ENCODE results near the gene SPP1.

SPP1 gene

DNA sequence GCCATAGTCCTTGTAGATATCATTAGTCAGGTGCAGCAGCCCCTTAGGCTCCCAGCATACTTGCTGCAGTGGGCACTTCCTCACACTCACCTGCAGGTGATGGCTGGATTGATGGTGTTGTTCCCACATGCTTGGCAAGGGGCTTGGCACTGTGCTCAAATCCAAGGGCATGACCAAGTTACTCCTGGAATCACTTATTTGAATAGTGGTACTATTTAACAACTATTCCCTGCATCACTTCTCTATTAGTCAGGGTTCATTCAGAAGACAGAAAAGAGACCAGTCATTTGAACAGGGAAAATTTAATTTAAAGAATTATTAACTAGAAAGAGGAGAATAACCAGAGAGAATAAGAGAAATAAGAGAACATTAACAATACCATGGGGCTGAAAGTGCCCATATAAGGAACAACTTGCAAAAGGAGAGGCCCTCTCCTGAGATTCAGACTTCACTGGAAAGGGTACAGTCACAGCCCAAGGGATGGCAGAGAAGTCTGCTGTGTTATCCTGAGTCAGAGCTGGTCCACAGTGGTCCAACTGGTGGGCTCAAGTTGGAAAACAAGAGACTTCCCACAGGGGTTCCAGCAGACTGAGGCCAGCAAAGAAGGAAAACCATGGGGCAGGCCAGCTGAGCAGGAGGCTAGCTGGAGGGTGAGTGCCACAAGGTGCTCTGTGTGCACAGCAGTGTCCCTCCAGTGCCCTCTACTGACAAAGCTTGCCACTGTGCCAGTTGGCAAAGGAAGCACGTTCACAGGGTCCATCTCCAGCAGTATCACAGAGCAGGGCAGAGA is 9.8 kb downstream of the SPP1 start:
- Histone ChIP-seq H4K91ac (ENCODE audit: low read depth, low read length, poor library complexity) (no peak overlapping the region), H3K9ac (ENCODE audit: low read depth, low read length, poor library complexity) (no peak overlapping the region), H2BK120ac (ENCODE audit: low read depth, low read length) (no peak overlapping the region), H3K14ac (ENCODE audit: low read length) (no peak overlapping the region), H3K4me3 (ENCODE audit: low read length in 2 of 2) (no peak overlapping the region), H2BK15ac (ENCODE audit: low read length) (no peak overlapping the region), H3K4me1 (ENCODE audit: control insufficient read depth in 2 of 2, insufficient read depth in 1 of 2, low read depth in 1 of 2, low read length in 2 of 2) (peaks cover 0 to 1% of the 10 kb centered on the region in 2 donors), H3K27ac (replicated peaks; ENCODE audit: low read length) (no peak overlapping the region), H2BK12ac (ENCODE audit: low read length) (no peak overlapping the region), H3K4me2 (ENCODE audit: insufficient read depth, low read length, poor library complexity, severe bottlenecking) (no peak overlapping the region), H3K27me3 (ENCODE audit: control insufficient read depth in 3 of 3, insufficient read depth in 3 of 3, low read depth in 1 of 3, low read length in 3 of 3) (no peaks in the 10 kb centered on the region), H3K4ac (ENCODE audit: low read length) (no peak overlapping the region), H2AFZ (ENCODE audit: low read length) (no peak overlapping the region), H3K36me3 (replicated peaks in 1 of 2; ENCODE audit: control insufficient read depth in 2 of 2, insufficient read depth in 2 of 2, low read length in 2 of 2) (no peaks in the 10 kb centered on the region), H3K18ac (ENCODE audit: low read length) (no peak overlapping the region), H2BK5ac (ENCODE audit: low read length) (no peak overlapping the region), H4K8ac (ENCODE audit: low read depth, low read length) (no peak overlapping the region), H3K79me1 (ENCODE audit: low read depth, low read length) (no peaks in the 10 kb centered on the region), H3K9me3 (replicated peaks in 1 of 2; ENCODE audit: control insufficient read depth in 2 of 2, insufficient read depth in 1 of 2, low read depth in 1 of 2, low read length in 2 of 2) (peaks cover 0 to 2% of the 10 kb centered on the region in 2 donors), H2AK5ac (ENCODE audit: low read depth, low read length) (no peak overlapping the region), H3K23ac (ENCODE audit: low read depth, low read length, poor library complexity) (no peak overlapping the region)
- DNase-seq (ENCODE audit: low spot score), result no peak
- no CpG with 5 or more reads among the region's 1 CpG for WGBS, 2 donors (ENCODE audit: extremely low coverage in 2 of 2, insufficient read length in 2 of 2, insufficient replicate concordance in 1 of 2)

DNA sequence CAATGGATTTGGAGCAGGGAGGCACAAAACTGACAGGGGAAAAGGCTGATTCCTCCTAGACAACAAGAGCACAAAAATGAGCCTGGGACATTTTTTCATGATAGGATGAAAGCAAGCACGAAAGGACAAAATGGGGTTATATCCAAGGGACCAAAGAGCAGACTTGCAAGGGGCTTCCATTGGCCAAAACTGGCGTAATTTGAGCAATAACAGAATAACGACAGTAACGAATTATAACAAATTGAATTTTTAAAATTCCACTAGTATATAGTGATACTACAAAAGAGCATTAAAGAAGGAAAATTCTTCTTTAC is 10.3 kb downstream of the SPP1 start:
- Histone ChIP-seq H3K27ac (replicated peaks; ENCODE audit: low read length) (no peak overlapping the region), H3K9ac (ENCODE audit: low read depth, low read length, poor library complexity) (no peak overlapping the region), H3K14ac (ENCODE audit: low read length) (no peak overlapping the region), H3K36me3 (replicated peaks in 1 of 2; ENCODE audit: control insufficient read depth in 2 of 2, insufficient read depth in 2 of 2, low read length in 2 of 2) (no peaks in the 10 kb centered on the region), H3K18ac (ENCODE audit: low read length) (no peak overlapping the region), H2BK5ac (ENCODE audit: low read length) (no peak overlapping the region), H2BK12ac (ENCODE audit: low read length) (no peak overlapping the region), H2BK120ac (ENCODE audit: low read depth, low read length) (no peak overlapping the region), H2AFZ (ENCODE audit: low read length) (no peak overlapping the region), H4K8ac (ENCODE audit: low read depth, low read length) (no peak overlapping the region), H3K27me3 (ENCODE audit: control insufficient read depth in 3 of 3, insufficient read depth in 3 of 3, low read depth in 1 of 3, low read length in 3 of 3) (no peaks in the 10 kb centered on the region), H3K9me3 (replicated peaks in 1 of 2; ENCODE audit: control insufficient read depth in 2 of 2, insufficient read depth in 1 of 2, low read depth in 1 of 2, low read length in 2 of 2) (peaks cover 0 to 2% of the 10 kb centered on the region in 2 donors), H3K4me2 (ENCODE audit: insufficient read depth, low read length, poor library complexity, severe bottlenecking) (no peak overlapping the region), H3K23ac (ENCODE audit: low read depth, low read length, poor library complexity) (no peak overlapping the region), H2BK15ac (ENCODE audit: low read length) (no peak overlapping the region), H3K4ac (ENCODE audit: low read length) (no peak overlapping the region), H3K79me1 (ENCODE audit: low read depth, low read length) (no peaks in the 10 kb centered on the region), H3K4me3 (ENCODE audit: low read length in 2 of 2) (no peak overlapping the region), H2AK5ac (ENCODE audit: low read depth, low read length) (no peak overlapping the region), H3K4me1 (ENCODE audit: control insufficient read depth in 2 of 2, insufficient read depth in 1 of 2, low read depth in 1 of 2, low read length in 2 of 2) (peaks cover 0 to 1% of the 10 kb centered on the region in 2 donors), H4K91ac (ENCODE audit: low read depth, low read length, poor library complexity) (no peak overlapping the region)
- no CpG with 5 or more reads among the region's 4 CpGs for WGBS, 2 donors (ENCODE audit: extremely low coverage in 2 of 2, insufficient read length in 2 of 2, insufficient replicate concordance in 1 of 2)
- no peak for DNase-seq (ENCODE audit: low spot score)

DNA sequence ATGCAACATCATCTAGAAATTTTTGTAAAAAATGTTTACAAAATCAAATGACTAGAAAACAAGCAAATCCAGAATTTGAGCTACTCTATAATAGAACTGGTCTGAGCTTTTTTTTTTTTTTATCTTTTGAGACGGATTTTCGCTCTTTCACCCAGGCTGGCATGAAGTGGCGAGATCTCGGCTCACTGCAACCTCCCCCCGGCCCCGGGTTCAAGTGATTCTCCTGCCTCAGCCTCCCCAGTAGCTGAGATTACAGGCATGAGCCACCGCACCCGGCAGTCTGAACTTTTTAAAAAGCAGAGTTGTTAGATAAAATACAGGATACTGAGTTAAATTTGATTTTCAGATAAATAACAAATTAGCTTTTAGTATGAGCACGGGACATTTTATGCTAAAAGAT is 11.0 kb downstream of the SPP1 start:
- Histone ChIP-seq H3K4ac (ENCODE audit: low read length) (no peak overlapping the region), H3K9ac (ENCODE audit: low read depth, low read length, poor library complexity) (no peak overlapping the region), H2BK120ac (ENCODE audit: low read depth, low read length) (no peak overlapping the region), H3K9me3 (replicated peaks in 1 of 2; ENCODE audit: control insufficient read depth in 2 of 2, insufficient read depth in 1 of 2, low read depth in 1 of 2, low read length in 2 of 2) (peaks cover 0 to 2% of the 10 kb centered on the region in 2 donors), H3K79me1 (ENCODE audit: low read depth, low read length) (no peaks in the 10 kb centered on the region), H2AK5ac (ENCODE audit: low read depth, low read length) (no peak overlapping the region), H4K91ac (ENCODE audit: low read depth, low read length, poor library complexity) (no peak overlapping the region), H2BK5ac (ENCODE audit: low read length) (no peak overlapping the region), H2AFZ (ENCODE audit: low read length) (no peak overlapping the region), H3K4me1 (ENCODE audit: control insufficient read depth in 2 of 2, insufficient read depth in 1 of 2, low read depth in 1 of 2, low read length in 2 of 2) (peaks cover 0 to 1% of the 10 kb centered on the region in 2 donors), H3K27ac (replicated peaks; ENCODE audit: low read length) (no peak overlapping the region), H3K4me2 (ENCODE audit: insufficient read depth, low read length, poor library complexity, severe bottlenecking) (no peak overlapping the region), H2BK15ac (ENCODE audit: low read length) (no peak overlapping the region), H3K18ac (ENCODE audit: low read length) (no peak overlapping the region), H2BK12ac (ENCODE audit: low read length) (no peak overlapping the region), H3K23ac (ENCODE audit: low read depth, low read length, poor library complexity) (no peak overlapping the region), H3K36me3 (replicated peaks in 1 of 2; ENCODE audit: control insufficient read depth in 2 of 2, insufficient read depth in 2 of 2, low read length in 2 of 2) (no peaks in the 10 kb centered on the region), H3K14ac (ENCODE audit: low read length) (no peak overlapping the region), H3K4me3 (ENCODE audit: low read length in 2 of 2) (no peak overlapping the region), H3K27me3 (ENCODE audit: control insufficient read depth in 3 of 3, insufficient read depth in 3 of 3, low read depth in 1 of 3, low read length in 3 of 3) (no peaks in the 10 kb centered on the region), H4K8ac (ENCODE audit: low read depth, low read length) (no peak overlapping the region)
- DNase-seq (ENCODE audit: low spot score), result no peak
- no CpG with 5 or more reads among the region's 9 CpGs for WGBS, 2 donors (ENCODE audit: extremely low coverage in 2 of 2, insufficient read length in 2 of 2, insufficient replicate concordance in 1 of 2)

DNA sequence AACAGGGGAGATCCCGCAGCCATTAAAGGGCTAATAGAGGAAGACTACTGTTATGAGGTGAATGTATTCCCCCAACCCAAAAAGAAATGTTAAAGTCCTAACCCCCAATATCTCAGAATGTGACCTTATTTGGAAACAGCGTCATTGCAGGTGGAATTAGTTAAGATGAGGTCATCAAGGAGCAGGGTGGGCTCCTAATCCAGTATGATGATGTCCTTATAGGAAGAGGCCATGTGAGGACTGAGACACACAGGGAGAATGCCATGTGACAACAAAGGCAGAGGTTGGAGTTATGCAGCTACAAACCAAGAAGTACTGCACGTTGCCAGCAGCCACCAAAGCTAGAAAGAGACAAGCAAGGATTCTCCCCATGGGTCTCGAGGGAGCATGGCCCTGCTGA is 14.3 kb downstream of the SPP1 start:
- H2BK15ac ChIP-seq (ENCODE audit: low read length), result no peak overlapping the region
- H3K4me1 ChIP-seq (ENCODE audit: control insufficient read depth in 2 of 2, insufficient read depth in 1 of 2, low read depth in 1 of 2, low read length in 2 of 2), result peaks cover 0 to 1% of the 10 kb centered on the region in 2 donors
- H3K18ac ChIP-seq (ENCODE audit: low read length), result no peak overlapping the region
- no peak overlapping the region for H3K4me3 ChIP-seq (ENCODE audit: low read length in 2 of 2)
- H4K91ac ChIP-seq (ENCODE audit: low read depth, low read length, poor library complexity), result no peak overlapping the region
- no peak overlapping the region for H3K4me2 ChIP-seq (ENCODE audit: insufficient read depth, low read length, poor library complexity, severe bottlenecking)
- H2AK5ac ChIP-seq (ENCODE audit: low read depth, low read length), result no peak overlapping the region
- no peaks in the 10 kb centered on the region for H3K79me1 ChIP-seq (ENCODE audit: low read depth, low read length)
- H3K23ac ChIP-seq (ENCODE audit: low read depth, low read length, poor library complexity), result no peak overlapping the region
- no CpG with 5 or more reads among the region's 4 CpGs for WGBS, 2 donors (ENCODE audit: extremely low coverage in 2 of 2, insufficient read length in 2 of 2, insufficient replicate concordance in 1 of 2)
- H3K36me3 ChIP-seq (replicated peaks in 1 of 2; ENCODE audit: control insufficient read depth in 2 of 2, insufficient read depth in 2 of 2, low read length in 2 of 2), result no peaks in the 10 kb centered on the region
- no peak overlapping the region for H3K9ac ChIP-seq (ENCODE audit: low read depth, low read length, poor library complexity)
- H3K27me3 ChIP-seq (ENCODE audit: control insufficient read depth in 3 of 3, insufficient read depth in 3 of 3, low read depth in 1 of 3, low read length in 3 of 3), result no peaks in the 10 kb centered on the region
- H2BK120ac ChIP-seq (ENCODE audit: low read depth, low read length), result no peak overlapping the region
- H3K4ac ChIP-seq (ENCODE audit: low read length), result no peak overlapping the region
- H3K14ac ChIP-seq (ENCODE audit: low read length), result no peak overlapping the region
- H2BK12ac ChIP-seq (ENCODE audit: low read length), result no peak overlapping the region
- H4K8ac ChIP-seq (ENCODE audit: low read depth, low read length), result no peak overlapping the region
- no peak overlapping the region for H3K27ac ChIP-seq (replicated peaks; ENCODE audit: low read length)
- peak overlapping the region; percentile 64 for H2AFZ ChIP-seq (ENCODE audit: low read length)
- no peak for DNase-seq (ENCODE audit: low spot score)
- no peaks in the 10 kb centered on the region for H3K9me3 ChIP-seq (replicated peaks in 1 of 2; ENCODE audit: control insufficient read depth in 2 of 2, insufficient read depth in 1 of 2, low read depth in 1 of 2, low read length in 2 of 2)
- no peak overlapping the region for H2BK5ac ChIP-seq (ENCODE audit: low read length)
